Measurements from ENCODE around the gene LCN15.
A peak's percentile ranks its signal among the peaks of the same experiment; 100 is the strongest.
"Not testable (repeated sequence)": the region's sequence is repeated elsewhere in the genome, so short reads cannot be mapped to it uniquely, and the experiment has no call there.

LCN15 gene

DNA sequence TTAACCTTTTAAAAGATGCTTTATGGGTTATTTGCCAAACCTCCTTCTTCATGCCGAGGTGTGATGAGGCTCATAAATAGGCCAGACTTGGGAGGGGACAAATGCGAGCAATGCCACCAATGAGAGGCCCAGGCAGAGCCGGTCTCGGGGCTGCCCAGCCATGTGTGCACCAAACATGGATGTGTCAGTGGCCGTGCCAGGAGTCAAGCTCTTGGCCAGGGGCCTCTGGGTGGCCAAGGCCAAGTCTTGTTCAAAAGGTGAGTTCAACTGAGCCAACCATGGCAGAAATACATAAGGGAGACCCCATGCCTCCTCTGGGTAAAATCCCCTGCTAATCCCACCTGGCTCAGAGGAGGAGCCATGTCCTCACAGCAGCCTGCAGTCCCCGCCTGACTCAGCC lies 10.9 kb upstream of the LCN15 start:
- no peak for DNase-seq (ENCODE audit: low read depth)

DNA sequence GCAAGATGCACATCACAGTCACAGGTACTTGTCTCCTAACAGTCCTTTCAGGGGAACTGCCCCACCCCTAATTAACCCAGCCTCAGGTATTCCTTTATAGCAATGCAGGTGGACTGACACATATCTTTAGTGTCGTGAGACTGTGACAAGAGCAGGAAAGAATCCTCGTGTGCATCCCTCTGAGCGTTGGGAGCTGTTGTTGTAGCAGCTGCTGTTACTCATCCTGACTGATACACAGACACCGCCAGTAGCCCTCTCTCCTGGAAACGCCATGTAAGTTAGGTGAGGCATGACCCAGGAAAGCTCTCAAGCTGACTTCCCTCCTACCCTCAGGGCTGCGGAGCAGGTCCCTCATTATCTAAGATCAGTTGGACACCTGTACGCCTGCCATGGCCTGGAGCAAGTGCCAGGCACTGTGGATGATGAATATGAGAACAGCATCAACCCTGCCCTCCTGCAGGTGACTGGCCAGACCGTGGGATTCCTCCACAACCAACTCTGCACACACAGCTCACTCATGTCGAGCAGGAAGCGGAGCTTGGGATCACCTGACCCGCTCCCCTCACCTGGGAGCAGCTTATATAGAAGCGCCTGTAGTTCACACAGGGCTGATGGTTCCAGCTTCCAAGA lies 10.2 kb upstream of the LCN15 start:
- DNase-seq (ENCODE audit: low read depth): no peak

DNA sequence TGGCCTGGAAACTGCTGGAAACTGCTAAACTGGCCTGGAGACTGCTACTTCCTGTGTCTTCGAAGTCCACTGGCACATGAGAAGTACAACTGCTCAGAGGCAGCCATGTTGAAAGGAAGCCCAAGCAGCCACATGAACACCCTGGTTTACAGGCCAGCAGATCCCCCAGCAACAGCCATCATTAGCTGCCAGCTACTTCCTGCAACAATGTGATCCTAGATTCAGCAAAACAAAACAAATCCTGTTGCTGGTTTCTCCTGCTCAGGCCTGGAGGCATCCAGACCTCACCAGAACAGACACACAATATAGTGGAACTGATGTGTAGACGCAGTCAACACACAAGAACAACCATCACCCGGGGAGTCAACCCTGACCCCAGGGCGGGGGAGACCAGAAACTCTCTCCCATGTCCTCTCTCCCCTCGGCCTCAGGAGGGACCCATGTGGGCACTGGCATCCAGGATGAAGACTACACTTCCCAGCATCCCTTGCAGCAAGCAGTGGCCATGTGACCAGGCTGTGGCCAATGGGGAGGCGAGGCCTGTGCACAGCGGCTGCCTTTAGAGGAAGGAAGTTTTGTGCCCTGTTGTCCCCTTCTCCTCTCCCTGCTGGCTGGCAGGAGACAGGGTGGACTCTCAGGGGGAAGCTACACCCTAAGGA lies 9.2 kb upstream of the LCN15 start:
- no peak for DNase-seq (ENCODE audit: low read depth)

DNA sequence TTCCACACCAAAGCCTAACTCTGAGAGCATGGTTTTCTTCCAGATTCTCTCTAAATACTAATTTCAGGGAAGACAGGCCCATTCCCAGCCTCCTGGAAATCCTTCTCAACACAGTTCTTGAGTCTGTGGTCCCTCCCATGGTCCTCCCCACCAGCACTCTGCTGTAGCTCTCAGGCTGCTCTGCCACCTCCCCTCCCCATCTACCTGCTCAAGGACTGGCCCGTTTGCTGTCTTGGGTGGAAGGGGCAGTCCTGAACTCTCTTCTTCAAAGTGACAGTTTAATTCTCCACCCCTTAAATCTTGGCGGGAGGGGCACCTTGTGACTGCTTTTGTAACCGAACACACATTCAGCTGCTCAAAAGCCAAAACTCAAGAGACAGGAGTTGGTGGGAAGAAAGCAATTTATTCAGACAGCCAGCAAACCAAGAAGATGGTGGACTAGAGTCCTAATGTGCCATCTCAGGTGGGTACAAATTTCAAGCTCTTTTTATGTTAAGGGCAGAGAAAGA lies 7.6 kb upstream of the LCN15 start:
- DNase-seq (ENCODE audit: low read depth): no peak

DNA sequence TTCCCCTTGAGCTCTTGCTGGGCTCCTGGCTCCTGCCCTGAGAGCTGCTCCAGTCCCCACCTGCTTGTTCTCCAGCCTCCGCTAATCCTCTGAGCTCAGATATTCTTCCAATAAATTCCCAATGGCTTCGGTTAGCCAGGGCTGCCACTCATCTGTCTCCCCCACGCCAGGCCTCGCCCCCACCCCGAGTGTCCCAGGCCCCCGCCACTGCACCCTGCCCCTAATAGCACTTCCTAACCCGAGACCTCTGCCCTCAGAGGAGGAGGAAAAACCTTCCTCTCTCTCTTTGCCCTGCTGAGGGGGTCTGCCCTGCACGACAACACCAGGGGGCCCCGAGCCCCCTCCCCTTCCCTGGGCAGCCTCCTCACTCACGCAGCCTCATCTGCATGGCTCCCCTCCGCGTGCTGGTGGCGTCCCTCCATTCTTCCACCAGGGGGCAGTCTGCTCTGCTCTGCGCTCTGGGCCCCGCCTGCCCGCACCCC lies 5.4 kb upstream of the LCN15 start:
- peak; percentile 52 for DNase-seq (ENCODE audit: low read depth)

DNA sequence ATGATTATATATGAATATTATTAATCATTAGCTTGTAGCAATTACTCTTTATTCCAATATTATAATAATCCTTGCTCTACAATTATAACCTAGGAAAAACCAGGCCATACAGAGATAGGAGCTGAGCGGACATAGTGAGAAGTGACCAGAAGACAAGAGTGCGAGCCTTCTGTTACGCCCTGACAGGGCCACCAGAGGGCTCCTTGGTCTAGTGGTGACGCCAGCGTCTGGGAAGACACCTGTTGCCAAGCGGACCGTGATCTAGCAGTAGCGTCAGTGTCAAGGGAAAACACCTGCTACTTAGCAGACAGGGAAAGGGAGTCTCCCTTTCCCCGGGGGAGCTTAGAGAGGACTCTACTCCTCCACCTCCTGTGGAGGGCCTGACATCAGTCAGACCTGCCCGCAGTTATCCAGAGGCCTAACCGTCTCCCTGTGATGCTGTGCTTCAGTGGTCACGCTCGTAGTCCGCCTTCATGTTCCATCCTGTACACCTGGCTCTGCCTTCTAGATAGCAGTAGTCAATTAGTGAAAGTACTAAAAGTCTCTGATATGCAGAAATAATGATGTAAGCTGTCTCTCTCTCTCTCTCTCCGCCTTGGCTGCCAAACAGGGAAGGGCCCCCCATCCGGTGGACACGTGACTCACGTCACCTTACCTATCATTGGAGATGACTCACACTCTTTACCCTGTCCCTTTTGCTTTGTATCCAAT lies 2.2 kb upstream of the LCN15 start:
- peak; percentile 44 for DNase-seq (ENCODE audit: low read depth)

DNA sequence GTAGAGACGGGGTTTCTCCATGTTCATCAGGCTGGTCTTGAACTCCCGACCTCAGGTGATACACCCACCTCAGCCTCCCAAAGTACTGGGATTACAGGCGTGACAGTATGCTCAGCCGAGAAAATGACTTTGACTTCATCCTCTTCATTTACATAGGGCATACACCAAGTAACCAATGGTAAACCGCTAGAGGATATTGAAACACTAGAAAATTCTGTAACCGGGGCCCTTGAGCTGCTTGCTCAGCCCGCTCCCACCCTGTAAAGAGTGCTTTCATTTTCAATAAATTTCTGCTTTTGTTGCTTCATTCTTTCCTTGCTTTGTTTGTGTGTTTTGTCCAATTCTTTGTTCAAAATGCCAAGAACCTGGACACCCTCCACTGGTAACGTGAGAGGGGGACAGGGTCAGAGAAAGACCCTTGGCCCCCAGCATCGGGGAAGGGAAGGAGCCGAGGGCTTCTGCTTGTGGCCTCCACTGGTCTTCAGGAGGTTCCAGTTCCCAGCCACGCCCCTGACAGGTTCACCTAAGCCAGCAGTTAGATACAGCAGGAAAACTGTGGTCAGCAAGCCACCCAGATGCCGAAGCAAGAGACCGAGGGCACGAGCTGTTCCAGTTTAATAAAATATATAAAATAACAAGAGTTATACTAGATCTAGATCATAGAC lies 1.6 kb upstream of the LCN15 start:
- not testable (repeated sequence) for DNase-seq (ENCODE audit: low read depth)

DNA sequence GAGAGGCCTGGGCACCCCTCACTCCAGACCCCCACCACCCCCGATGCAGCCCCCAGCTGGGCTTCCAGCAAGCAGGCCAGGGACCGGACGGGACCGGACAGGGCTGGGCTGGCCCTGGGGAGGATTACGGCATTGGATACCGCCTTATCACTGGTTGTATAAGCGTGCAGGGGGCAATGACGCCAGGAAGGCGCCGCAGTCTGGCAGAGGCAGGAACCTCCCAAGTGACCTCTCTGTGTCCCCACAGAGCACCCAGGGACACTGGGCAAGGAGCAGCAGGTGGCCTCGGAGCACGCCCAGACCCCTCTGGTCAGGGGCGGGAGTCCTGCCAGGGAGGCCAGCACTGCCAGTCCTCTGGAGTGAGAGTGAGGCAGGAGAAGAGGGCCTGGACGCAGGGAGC lies 723 bp upstream of the LCN15 start:
- no peak for DNase-seq (ENCODE audit: low read depth)

DNA sequence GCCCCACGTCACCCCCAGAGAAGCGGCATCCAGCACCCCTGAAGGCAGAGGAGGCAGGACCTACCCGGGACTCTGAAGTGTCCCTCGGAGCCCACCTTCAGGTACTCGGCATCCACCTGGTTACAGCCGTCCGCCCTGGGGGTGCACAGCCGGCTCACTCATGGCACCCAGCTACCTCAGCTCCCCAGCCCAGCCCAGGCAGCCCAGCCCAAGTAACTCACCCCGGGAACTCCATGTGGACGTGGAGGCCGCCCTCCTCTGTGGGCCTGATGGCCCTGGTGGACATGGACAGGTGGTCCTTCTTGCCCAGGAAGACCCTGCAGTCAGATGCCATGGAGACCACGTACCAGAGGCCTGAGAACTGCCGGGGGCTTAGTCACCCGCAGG lies 676 bp downstream of the LCN15 start:
- DNase-seq (ENCODE audit: low read depth): no peak

DNA sequence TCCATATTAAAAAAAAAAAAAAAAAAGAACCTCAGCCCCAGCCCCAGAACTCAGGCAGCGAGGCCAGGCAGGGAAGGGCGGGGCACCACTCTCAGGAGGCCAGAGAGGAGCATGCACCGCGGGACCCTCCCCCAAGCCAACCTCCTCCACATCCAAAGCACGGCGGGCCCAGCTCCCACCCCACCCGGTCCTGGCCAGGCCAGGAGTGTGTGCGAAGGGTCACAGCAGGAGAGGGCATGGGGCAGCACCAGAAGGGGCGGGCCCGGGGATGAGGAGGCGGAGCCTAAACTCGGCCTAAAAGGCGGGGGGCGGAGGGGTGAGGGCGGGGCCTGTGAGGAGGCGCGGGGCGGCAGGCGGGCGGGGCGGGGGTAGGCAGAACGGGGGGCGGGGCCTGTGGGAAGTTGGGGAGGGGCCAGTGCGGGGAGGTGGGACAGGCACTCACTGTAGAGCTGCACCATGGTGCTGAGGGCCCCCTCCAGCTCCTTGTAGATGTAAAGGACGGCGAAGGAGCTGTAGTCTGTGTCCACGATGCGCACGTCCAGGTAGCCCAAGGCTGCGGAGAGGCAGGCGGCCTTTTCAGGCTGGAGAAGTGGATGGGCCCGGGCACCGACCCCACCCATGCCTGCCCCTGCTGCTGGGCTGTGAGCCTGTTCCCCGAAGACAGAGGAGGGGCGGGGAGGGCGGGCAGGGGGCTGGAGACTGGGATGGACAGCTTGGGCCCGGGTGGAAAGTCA lies 1.2 kb downstream of the LCN15 start:
- DNase-seq (ENCODE audit: low read depth): peak; percentile 61

DNA sequence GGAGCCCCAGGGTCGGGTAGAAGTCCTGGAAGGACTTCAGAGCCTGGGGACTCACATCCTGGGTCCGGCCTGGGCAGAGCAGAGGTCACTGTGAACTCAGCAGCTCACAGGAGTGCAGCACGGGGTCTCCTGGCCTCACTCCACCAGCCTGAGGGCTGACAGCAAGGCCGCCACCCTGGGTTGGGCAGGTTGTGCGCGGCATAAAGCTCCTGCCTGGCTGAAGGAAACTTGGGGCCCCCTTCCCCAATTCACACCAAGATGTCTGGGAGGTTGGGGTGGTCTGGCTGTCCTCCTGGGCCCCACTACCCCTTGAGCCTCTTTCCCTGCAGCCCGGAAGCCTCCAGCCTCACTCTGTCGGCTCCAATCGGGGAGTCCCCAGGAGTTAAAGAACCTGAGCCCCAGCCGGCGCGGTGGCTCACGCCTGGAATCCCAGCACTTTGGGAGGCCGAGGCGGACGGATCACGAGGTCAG lies 2.1 kb downstream of the LCN15 start:
- DNase-seq (ENCODE audit: low read depth): no peak

DNA sequence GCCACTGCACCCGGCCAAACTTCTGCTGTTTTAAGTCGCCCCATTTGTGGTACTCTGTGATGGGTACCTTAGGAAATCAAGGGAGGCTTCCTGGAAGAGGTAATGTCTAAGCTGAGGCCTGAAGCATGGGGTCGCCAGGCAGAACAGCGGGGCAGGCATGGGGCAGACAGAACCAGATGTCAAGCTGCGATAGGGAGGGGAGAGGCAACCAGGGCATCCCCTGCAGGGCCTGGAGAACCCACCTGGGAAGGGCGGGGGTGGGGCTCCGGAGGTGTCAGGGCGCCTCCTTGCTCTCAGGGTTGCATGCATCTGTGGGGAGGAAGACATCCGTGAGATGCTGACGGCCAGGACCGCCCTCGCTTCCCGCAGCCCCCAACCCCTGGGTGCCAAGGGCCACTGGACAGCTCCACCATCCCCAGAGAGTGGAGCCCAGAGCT lies 2.8 kb downstream of the LCN15 start:
- no peak for DNase-seq (ENCODE audit: low read depth)

DNA sequence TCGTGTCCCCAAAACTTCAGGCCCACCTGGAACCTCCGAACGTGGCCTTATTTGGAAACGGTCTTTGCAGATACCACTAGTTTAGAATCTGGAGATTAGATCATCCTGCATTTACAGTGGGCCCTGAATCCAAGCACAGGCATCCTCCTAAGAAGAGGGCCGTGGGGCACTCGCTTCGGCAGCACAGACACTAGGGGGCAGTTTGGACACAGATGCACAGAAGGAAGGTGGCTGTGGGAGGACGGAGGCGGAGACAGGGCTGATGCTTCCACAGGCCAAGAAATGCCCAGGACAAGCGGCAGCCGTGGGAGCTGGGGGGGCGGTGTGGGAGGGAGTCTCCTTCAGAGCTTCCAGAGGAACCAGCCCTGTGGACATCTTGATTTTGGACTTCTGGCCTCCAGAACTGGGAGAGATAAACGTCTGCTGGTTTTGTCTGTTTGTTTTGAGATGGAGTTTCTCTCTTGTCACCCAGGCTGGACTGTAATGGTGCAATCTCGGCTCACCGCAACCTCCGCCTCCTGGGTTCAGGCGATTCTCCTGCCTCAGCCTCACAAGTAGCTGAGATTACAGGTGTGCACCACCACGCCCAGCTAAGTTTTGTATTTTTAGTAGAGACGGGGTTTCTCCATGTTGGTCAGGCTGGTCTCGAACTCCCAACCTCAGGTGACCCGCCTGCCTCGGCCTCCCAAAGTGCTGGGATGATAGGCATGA lies 3.3 kb downstream of the LCN15 start:
- DNase-seq (ENCODE audit: low read depth): not testable (repeated sequence)

DNA sequence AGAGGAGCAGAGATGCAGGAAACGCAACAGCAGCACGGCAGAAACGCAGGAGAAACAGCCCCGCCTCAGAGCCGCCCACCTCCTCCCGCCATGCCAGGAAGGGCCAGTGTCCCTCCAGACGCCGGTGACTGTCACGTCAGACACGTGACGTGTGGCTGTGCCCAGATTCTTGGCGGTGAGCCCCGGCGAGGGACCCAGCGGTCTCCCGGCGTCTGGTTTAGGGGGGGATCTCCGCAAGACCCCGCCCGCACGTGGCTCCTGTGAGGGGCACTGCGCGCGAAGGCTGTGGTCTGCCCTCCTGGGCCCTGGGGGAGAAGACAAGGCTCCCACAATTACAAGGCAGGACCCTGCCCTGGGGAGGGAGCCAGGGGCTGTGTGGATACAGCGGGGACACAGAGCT lies 3.9 kb downstream of the LCN15 start:
- DNase-seq (ENCODE audit: low read depth): no peak

DNA sequence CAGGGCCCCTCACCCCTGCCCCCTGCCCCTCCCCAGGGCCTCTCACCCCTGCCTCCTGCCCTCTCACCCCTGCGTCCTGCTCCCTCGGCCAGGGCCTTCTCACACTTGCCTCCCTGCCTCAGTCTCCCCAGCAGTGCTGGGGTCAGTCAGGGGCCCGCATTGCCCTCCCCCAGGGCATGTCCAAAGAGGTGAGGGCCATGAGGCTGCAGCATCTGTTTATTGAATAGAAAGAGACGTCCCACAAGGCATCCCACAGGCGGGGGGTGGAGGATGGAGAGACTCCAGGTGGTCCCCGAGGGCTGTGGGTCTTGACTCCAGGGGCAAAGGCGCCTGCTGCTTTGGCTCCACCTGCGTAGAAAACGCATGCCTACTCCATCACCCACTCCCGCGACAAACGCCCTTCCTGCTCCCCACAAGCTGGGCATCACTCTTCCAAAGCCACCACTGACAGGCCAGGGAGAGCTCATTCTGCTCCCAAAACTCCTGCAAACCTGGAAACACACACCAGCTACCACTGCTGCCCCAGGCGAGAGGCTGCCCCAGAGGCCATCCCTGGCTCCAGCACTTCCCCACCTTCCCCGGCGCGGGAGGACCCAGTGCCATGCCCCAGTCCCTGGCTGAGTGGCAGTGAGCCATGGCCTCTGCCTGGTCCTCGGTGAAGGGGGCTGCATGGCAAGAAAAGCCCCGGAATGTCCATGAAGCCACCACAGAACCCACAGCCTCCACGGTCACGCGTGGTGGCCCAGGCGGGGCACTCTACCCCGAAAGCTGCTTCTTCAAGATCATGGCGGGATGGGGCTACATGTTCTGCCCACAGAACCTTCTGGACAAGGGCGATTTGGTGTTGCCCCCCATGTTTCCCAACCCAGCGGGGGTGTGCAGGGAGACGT lies 4.6 kb downstream of the LCN15 start:
- DNase-seq (ENCODE audit: low read depth): no peak

DNA sequence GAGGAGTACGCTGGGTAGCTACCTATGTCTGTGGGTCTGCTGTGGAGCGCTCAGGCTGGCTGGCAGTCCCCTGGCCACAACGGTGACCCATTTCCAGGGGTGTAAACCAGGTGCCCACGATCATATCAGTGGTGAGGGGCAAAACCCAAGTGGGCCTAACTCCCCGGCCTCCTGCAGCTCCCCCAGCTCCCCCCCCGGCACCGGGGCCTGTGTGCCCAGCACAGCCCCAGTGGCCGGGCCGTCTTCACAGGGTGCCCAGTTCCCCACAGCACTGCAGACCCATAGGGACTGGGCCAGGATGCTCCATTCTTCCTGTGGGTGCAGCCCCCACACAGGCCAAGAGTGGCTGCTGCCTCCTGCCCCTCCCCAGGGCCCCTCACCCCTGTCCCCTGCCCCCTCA lies 5.3 kb downstream of the LCN15 start:
- no peak for DNase-seq (ENCODE audit: low read depth)

DNA sequence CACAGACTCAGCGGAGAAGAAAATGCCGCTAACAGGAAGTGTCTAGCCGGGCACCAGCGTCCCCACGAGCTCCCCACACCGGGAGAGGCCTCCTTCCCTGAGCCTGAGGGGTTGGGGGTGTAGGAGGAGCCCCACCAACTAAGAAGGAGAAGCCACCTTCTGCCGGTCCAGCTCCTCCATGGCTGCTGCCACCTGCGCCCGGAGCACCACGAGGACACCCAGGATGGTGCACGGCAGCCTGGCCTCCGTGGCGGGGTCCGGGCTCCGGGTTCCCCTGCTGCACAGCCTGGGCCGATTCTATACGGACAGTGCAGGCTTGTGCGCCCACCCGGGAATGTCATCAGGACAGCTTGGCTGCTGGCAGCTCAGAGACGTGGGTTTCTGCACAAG lies 6.6 kb downstream of the LCN15 start:
- no peak for DNase-seq (ENCODE audit: low read depth)

DNA sequence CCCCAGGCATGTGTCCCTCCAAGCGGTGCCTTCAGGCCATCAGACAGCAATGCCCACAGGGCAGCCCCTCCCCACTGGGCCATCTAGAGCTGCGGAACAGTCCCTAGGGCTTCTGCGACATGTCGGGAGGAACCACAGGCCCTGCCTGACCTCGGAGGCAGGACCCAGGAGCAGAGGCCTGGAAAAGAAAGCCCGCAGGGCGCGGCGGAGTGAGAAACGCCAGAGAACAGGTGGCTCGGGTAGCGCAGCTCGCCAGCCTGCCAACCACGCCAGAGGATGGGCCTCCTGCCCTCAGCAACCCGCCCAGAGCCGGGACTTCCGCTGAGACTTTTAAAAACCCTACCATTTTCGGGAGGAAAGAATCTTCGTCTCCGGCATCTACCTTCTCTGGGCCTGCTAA lies 7.0 kb downstream of the LCN15 start:
- DNase-seq (ENCODE audit: low read depth): no peak

DNA sequence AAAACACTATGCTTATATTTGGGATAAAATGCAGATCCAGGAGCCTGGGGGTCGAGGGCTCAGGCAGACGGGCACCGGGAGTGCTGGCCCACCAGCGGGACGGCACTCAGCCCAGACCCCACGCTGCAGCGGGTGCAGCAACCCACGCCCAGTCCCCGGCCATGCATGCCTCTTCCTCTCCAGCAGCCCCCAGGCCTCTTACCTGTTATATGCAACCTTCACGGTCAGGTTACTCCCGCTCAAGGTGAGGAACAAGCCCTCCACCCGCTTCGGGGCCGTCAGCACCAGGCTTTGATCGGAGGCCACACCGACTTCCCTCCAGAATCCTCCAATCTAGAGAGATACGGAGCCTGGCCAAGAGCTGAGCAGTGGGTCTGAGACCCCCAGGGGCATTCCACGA lies 7.5 kb downstream of the LCN15 start:
- no peak for DNase-seq (ENCODE audit: low read depth)

DNA sequence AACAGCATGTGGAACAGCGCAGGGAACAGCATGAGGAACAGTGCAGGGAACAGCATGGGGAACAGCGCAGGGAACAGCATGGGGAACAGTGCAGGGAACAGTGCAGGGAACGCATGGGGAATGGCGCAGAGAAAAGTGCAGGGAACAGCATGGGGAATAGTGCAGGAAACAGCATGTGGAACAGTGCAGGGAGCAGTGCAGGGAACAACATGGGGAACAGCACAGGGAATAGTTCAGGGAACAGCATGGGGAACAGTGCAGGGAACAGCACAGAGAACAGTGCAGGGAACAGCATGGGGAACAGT lies 8.2 kb downstream of the LCN15 start:
- DNase-seq (ENCODE audit: low read depth): no peak
